ELR (cell line): ENCODE measurements around the gene PDXP.
"Not testable (repeated sequence)": the region's sequence is repeated elsewhere in the genome, so short reads cannot be mapped to it uniquely, and the experiment has no call there.

Source experiments
- DNase-seq: peaks from one replicate; pipeline ENCODE4 v3.0.0-alpha.2; 2015; ENCODE audit warnings: low read depth

Gene PDXP

DNA sequence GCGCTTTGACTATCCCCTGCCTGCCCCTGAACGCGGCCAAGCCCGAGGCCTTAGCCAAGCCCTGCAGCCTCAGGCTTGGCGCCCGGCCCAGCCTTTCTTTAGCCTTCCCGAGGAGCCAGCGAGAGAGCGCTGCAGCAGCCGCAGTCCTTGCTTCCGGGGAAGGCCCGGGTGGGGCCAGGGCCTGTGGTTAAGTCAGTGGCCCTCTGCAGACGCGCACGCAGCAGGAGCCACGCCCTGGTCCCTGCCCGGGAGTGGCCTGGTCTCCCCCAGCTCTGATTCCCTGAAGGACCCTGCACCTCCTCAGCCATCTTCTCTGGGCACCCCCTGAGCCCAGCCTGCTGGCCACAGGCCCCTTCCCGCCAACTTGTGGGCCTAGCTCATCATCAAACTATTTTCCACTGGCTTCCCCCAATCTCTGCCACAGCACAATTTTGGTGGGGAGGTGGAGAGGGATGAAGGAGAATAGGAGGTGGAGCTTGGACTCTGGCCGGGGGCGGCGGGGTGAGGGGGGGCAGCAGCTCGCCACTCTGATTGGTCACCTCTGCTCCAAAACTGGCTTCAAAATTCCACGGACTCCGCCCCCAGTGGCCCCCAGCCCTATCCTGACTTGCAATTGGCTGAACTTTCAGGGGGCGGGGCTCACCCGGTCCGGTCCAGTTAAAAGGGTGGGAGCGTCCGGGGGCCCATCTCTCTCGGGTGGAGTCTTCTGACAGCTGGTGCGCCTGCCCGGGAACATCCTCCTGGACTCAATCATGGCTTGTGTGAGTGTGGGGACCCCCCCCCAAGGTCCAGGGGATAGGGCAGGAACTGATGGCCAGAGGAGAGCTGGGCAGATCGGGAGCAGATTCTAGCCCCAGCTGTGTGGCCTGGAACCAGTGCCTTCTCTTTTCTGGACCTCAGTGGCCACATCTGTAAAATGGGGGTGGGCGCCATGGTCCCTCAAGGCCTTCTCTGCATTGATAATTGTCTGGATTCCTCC, 16.7 kb downstream of the PDXP start, which contains the start of gene LGALS1:
Gene LGALS1 (plus strand): TSS at position 686 of the 979 bp plus-strand sequence. CDS start 67 bp downstream, at position 753.
- peak; percentile 98 for DNase-seq

DNA sequence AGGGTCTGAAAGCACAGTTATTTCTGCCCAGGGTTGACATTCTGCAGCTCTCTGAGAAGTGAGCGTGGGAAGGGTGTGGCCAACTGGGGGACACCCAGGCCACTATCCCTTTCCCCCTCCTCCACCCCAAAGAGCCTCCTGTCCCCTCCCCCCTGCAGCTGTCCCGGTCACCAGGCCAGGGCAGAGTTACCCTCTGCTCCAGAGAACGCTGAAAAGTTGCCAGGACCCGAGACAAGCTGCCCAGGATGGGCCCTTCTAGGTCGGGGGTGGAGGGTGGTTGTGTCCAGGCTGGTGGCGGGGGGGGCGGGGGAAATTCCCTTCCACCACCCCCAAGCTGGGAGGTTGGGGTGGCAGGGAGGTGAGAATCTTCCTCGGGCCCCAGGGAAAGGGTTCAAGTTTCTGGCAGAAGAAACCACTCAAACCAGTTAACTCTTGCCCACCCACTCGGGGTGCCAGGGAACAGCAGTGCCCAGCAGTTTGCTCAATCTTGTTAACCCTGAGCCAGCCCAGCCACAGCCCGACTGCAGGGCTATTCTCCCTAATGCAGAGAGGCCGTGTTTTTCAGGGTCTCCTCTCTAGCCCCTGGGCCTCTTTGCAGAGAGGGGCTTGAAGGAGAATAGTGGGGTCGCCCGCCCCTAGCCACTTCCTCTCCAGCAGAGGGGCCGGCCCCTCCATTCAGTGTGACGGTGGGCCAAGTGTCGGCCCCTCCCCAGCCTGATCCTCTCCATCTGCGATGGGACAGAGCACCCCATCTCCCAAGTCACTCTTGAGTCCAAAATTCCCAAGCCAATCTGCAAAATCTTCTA, 17.6 kb downstream of the PDXP start:
- DNase-seq, result peak; percentile 47

GRCh38 chr22:37676736-37677492, 18.4 kb downstream of the PDXP start:
- DNase-seq, result peak; percentile 99

DNA sequence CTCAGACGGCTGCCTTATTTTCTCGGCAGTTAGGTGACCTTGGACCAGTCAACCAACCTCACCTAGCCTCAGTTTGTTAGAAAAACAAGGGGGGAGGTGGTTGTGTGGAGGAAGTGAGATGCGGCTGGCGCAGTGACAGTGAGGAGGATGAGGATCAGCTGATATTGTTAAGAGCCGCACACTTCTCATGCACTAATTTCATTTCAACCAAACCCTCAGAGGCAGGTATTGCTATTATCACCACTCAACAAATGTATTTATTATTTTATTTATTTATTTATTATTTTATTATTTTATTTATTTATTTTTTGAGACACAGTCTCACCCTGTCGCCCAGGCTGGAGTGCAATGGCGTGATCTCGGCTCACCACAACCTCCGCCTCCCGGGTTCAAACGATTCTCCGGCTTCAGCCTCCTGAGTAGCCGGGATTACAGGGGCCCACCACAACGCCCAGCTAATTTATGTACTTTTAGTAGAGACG, 19.0 kb downstream of the PDXP start:
- no peak for DNase-seq

- DNase-seq, result no peak
Observed at GRCh38 chr22:37678372-37678771, 19.8 kb downstream of the PDXP start.

DNA sequence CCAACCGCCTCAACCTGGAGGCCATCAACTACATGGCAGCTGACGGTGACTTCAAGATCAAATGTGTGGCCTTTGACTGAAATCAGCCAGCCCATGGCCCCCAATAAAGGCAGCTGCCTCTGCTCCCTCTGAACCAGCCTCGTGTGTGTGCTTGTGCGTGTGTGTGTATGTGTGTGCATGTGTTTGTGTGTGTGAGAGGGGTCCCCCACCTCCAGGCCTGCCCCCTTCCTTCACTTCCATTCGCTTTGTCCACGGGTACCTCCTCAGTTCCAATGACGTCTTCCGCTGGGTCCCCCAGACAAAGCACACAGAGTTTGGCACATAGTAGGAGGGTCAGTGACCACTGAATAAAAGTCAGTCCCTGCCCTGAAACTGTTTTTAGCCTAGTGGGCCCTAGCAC, 21.1 kb downstream of the PDXP start:
- no peak for DNase-seq

DNA sequence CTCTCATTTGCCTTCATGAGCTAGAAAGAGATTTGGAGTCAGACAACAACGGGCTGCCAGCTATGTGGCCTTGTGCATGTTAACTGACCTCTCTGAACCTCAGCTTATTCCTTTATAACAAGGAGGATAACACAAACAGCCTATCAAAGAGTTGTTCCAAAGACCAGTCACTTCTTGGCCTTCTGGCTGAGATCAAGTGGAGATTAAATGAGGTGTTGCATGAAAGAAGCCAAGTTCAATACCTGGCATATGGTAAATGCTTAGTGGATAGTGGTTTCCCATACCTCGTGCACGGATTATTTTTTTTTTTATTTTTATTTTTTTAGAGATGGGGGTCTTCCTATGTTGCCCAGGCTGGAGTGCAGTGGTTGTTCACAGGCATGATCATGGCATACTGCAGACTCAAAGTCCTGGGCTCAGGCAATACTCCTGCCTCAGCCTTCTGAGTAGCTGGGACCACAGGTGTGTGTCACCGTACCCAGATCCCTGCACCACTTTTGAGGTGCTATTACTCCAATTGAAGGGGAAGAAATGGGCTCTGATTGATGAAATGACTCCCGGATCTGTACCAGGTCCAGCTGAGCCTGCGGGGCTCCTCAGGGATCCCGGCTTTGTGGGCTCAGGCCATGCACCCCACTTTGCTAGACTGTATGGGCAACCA, 21.8 kb downstream of the PDXP start:
- peak; percentile 50 for DNase-seq

- peak; percentile 74 for DNase-seq
Observed at GRCh38 chr22:37681001-37681424, 22.5 kb downstream of the PDXP start.

DNA sequence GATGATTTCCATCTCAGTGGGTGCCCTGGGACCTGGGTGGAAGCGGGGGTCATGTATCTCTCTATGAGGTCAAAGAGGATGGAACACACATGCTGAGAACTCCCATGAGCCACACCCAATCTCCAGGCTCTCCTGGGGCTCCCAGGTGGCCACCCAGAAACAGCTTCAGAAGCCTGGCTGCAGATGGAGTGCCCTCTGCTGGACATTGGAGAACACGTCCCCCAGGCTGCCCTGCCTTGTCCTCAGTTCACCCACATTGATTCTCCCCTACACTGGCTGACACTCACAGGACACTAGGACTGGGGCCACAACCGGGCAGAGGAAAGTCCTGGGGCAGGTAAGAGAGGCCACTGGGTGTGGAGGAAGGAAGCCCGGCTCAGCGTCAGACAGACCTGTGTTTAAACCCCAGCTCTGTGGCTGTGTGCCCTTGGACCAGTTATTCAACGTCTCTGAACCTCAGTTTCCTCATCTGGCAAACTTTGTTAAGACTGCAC, 23.1 kb downstream of the PDXP start:
- peak; percentile 88 for DNase-seq

GRCh38 chr22:37684803-37685615, 26.5 kb downstream of the PDXP start:
- DNase-seq, result peak; percentile 30

- DNase-seq, result peak; percentile 92
Observed at GRCh38 chr22:37686002-37686982, 27.8 kb downstream of the PDXP start, which contains the start of gene NOL12. Gene NOL12 (plus strand): TSS chr22:37686343. CDS start chr22:37686393, 50 bp downstream.

DNA sequence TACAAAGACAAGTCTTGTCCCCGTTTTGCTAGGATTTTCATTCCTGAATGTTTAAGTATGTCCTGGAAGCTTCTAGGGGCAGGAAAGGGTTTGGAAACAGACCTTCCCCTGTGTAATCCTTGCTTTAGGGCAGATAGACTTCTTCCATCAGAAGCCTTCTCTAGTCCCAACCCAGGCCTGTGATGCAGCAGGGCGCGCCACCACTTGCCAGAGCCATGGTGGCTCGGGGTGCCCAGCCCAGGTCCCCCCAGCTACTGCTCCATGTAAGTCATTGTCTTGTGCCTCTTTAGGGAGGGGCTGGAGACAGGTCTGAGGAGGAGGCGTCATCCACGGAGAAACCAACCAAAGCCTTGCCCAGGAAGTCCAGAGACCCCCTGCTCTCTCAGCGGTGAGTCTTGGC, 31.9 kb downstream of the PDXP start:
- DNase-seq, result no peak

- DNase-seq, result no peak
Observed at GRCh38 chr22:37690901-37691504, 32.5 kb downstream of the PDXP start.

- DNase-seq, result no peak
Observed at GRCh38 chr22:37692627-37693285, 34.2 kb downstream of the PDXP start.

DNA sequence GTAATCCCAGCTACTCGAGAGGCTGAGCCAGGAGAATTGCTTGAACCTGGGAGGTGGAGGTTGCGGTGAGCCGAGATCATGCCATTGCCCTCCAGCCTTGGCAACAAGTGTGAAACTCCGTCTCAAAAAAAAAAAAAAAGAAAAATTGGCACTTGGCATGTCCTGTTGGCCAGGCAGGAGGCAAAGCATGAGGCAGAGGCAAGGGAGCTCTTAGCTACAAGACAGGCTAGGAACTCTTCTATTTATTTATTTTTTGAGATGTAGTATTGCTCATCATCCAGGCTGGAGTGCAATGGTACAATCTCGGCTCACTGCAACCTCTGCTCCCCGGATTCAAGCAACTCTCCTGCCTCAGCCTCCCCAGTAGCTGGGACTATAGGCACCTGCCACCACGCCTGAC, 35.6 kb downstream of the PDXP start:
- not testable (repeated sequence) for DNase-seq

- DNase-seq, result not testable (repeated sequence)
Observed at GRCh38 chr22:37696260-37696656, 37.7 kb downstream of the PDXP start.

DNA sequence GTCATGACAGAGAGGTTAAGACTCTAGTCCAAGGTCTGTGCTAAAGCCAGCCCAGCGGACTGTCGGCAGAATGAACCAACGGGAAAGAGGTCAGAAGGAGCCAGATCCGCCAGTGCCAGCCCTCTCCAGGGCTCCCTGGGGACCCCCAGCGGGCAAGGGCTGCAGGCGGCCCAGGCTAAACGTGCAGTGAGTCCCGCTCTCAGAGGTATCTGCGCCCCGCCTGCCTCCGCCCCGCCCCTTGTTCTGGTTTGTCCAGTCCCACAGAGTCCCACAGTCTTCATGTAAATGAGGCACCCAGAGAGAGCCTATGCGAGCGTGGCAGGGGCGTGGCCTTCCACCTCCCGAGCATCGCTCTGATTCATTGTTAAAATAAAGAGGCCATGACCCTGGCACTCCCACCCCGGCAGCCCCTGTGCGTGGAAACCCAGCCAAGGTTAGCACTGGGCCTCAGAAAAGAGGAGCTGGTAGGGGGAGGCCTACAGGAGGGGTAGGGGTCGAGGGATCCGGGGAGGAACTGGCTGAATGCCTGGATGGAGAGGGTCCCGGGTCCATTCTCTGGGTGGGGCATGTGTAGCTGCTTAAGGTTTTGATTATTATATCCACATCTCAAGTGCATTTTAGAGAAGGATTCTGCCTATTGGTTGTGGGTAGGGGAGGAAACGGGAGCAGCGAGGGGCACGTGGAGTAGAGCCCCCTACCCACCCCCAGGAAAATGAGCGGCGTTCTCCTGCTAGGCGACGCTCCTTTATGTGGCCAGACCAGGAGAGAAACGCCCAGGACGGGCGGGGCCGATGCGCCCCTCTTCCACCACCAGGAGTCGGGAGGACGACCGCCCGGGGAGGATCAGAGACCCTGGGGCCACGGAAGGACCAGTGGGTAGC, 38.4 kb downstream of the PDXP start, which contains the start of gene TRIOBP:
Gene TRIOBP (plus strand): TSS at position 392 of the 881 bp plus-strand sequence. CDS start 4,318 bp downstream, outside the sequence.
- peak; percentile 97 for DNase-seq
